GM10266 (cell line): ENCODE data around the gene TRDN.

Experiments
- DNase-seq: peaks from one replicate; pipeline ENCODE4 v3.0.0; 2012; ENCODE audit errors: extremely low spot score
- CTCF ChIP-seq: IDR thresholded peaks from 2 replicates; pipeline ENCODE4 v1.5.1; 2012; ENCODE audit warnings: mild to moderate bottlenecking, low read depth; ENCODE audit not compliant: control insufficient read depth, insufficient read depth; ENCODE audit errors: missing control alignments

The TRDN gene

GRCh38 chr6:123309130-123309529 lies 327.6 kb downstream of the TRDN start:
- no peak for TF ChIP-seq CTCF
- DNase-seq: no peak

- TF ChIP-seq CTCF: no peak
- no peak for DNase-seq
Observed at GRCh38 chr6:123306334-123306733, 330.4 kb downstream of the TRDN start.

GRCh38 chr6:123295672-123296071 lies 341.1 kb downstream of the TRDN start:
- no peak for DNase-seq
- no peak for TF ChIP-seq CTCF

GRCh38 chr6:123295181-123295580 lies 341.6 kb downstream of the TRDN start:
- DNase-seq: no peak
- TF ChIP-seq CTCF: no peak

- DNase-seq: no peak
- no peak for TF ChIP-seq CTCF
Observed at GRCh38 chr6:123288649-123289048, 348.1 kb downstream of the TRDN start.

- no peak for TF ChIP-seq CTCF
- DNase-seq: no peak
Observed at GRCh38 chr6:123276546-123276980, 360.2 kb downstream of the TRDN start.

GRCh38 chr6:123263981-123264380 lies 372.8 kb downstream of the TRDN start:
- TF ChIP-seq CTCF: no peak
- no peak for DNase-seq
